ENCODE results near the gene ZNF268. TPM values are rescaled to one million over a fixed set of nuclear protein-coding genes. Genes with fewer than 3 reads are reported as not detected.

Gene ZNF268
- total RNA-seq, 1 experiment from 2014 or later, result 25.3 TPM

GRCh38 chr12:133165776-133166175, 15.5 kb upstream of the ZNF268 start:
- POLR2A ChIA-PET, result no interaction called here
- CTCF ChIA-PET, result no interaction called here
- peaks cover 79% of the 10 kb centered on the region for H3K9me3 Mint-ChIP-seq
- DNase-seq (ENCODE audit: low spot score) (no peak), ATAC-seq (no peak)
- TF ChIP-seq ZNF532 (CRISPR knock-in tag; IDR thresholded peaks at IDR 0.05; ENCODE audit: borderline replicate concordance) (no peak), HMGXB4 (CRISPR knock-in tag; IDR thresholded peaks at IDR 0.05) (no peak), GRHL2 (CRISPR knock-in tag; IDR thresholded peaks at IDR 0.05; ENCODE audit: insufficient replicate concordance, severe bottlenecking) (no peak)
- no peak overlapping the region for H3K4me3 Mint-ChIP-seq
- H3K36me3 Mint-ChIP-seq, result peaks cover 47% of the 10 kb centered on the region
- no peak overlapping the region for H3K27ac Mint-ChIP-seq
- no peaks in the 10 kb centered on the region for H3K4me1 Mint-ChIP-seq
- H3K27me3 Mint-ChIP-seq (ENCODE audit: low read depth), result peaks cover 10% of the 10 kb centered on the region; the same call in 1 of the 2 replicates

GRCh38 chr12:133172491-133172890, 8.8 kb upstream of the ZNF268 start:
- CTCF ChIA-PET, result no interaction called here
- H3K27ac Mint-ChIP-seq, result no peak overlapping the region
- ATAC-seq, result no peak

More at GRCh38 chr12:133172491-133172890, 8.8 kb upstream of the ZNF268 start:
- peaks cover 86% of the 10 kb centered on the region for H3K9me3 Mint-ChIP-seq
- peaks cover 16% of the 10 kb centered on the region for H3K27me3 Mint-ChIP-seq (ENCODE audit: low read depth)
- H3K36me3 Mint-ChIP-seq, result peaks cover 47% of the 10 kb centered on the region
- TF ChIP-seq TEAD4 (CRISPR knock-in tag; IDR thresholded peaks at IDR 0.05) (no peak), FOXP4 (CRISPR knock-in tag; IDR thresholded peaks at IDR 0.05) (no peak), EMX1 (CRISPR knock-in tag; IDR thresholded peaks at IDR 0.05) (no peak), ZBTB21 (CRISPR knock-in tag; IDR thresholded peaks at IDR 0.05; ENCODE audit: borderline replicate concordance) (no peak), NFE2L1 (CRISPR knock-in tag; IDR thresholded peaks at IDR 0.05) (no peak), SP1 (CRISPR knock-in tag; conservative IDR thresholded peaks at IDR 0.05) (no peak), NFYB (CRISPR knock-in tag; conservative IDR thresholded peaks at IDR 0.05; ENCODE audit: low read depth) (no peak), HMGXB4 (CRISPR knock-in tag; IDR thresholded peaks at IDR 0.05) (no peak), ZNF263 (CRISPR knock-in tag; IDR thresholded peaks at IDR 0.05; ENCODE audit: low read depth) (no peak), ESRRA (CRISPR knock-in tag; IDR thresholded peaks at IDR 0.05; ENCODE audit: borderline replicate concordance) (no peak), JUN (CRISPR knock-in tag; IDR thresholded peaks at IDR 0.05) (no peak)
- H3K4me3 Mint-ChIP-seq, result no peak overlapping the region
- H3K4me1 Mint-ChIP-seq, result no peaks in the 10 kb centered on the region
- POLR2A ChIA-PET, result no interaction called here
- no peak for DNase-seq (ENCODE audit: low spot score)
